ENCODE measurements around the gene RHOT2. TPM values are rescaled to one million over a fixed set of nuclear protein-coding genes. Genes with fewer than 3 reads are reported as not detected.
"Not testable (repeated sequence)": the region's sequence is repeated elsewhere in the genome, so short reads cannot be mapped to it uniquely, and the experiment has no call there.

RHOT2 gene
- total RNA-seq, 1 donor from 2014 or later: 165 TPM

- intact Hi-C loops (cut with micrococcal nuclease): no loop called here
- Mint-ChIP-seq H3K9me3 (no peaks in the 10 kb centered on the region), H3K36me3 (ENCODE audit: low read depth) (peaks cover 5% of the 10 kb centered on the region), H3K27me3 (ENCODE audit: insufficient read depth) (peaks cover 7% of the 10 kb centered on the region), H3K4me1 (ENCODE audit: low read depth) (peaks cover 14% of the 10 kb centered on the region), H3K27ac (no peak overlapping the region), H3K4me3 (no peak overlapping the region)
- no peak for DNase-seq (ENCODE audit: low spot score)
Observed at GRCh38 chr16:687499-687898, 19.6 kb downstream of the RHOT2 start.

- DNase-seq (ENCODE audit: low spot score): no peak
- H3K27ac Mint-ChIP-seq: peak overlapping the region; percentile 66
- peaks cover 10% of the 10 kb centered on the region for H3K4me1 Mint-ChIP-seq (ENCODE audit: low read depth)
- H3K4me3 Mint-ChIP-seq: peak overlapping the region; percentile 82
- intact Hi-C loops (cut with micrococcal nuclease): no loop called here
- peaks cover 9% of the 10 kb centered on the region for H3K27me3 Mint-ChIP-seq (ENCODE audit: insufficient read depth)
- H3K9me3 Mint-ChIP-seq: no peaks in the 10 kb centered on the region
- H3K36me3 Mint-ChIP-seq (ENCODE audit: low read depth): peaks cover 3% of the 10 kb centered on the region
Observed at GRCh38 chr16:689175-689897, 21.4 kb downstream of the RHOT2 start.

- H3K27ac Mint-ChIP-seq: peak overlapping the region; percentile 72
- intact Hi-C loops (cut with micrococcal nuclease): loop anchor here (2.0 kb wide), 1 partner anchor 24 kb away; the partner anchor contains the start of gene METRN
- peak overlapping the region; percentile 82 for H3K4me3 Mint-ChIP-seq
- H3K9me3 Mint-ChIP-seq; H3K27me3 Mint-ChIP-seq (ENCODE audit: insufficient read depth); DNase-seq (ENCODE audit: low spot score); H3K36me3 Mint-ChIP-seq (ENCODE audit: low read depth): not testable (repeated sequence)
- H3K4me1 Mint-ChIP-seq (ENCODE audit: low read depth): peaks cover 17% of the 10 kb centered on the region
Observed at GRCh38 chr16:691242-691641, 23.3 kb downstream of the RHOT2 start.

GRCh38 chr16:692356-693108 is 24.6 kb downstream of the RHOT2 start:
- intact Hi-C loops (cut with micrococcal nuclease): no loop called here
- Mint-ChIP-seq H3K4me3 (peak overlapping the region; percentile 65), H3K4me1 (ENCODE audit: low read depth) (peaks cover 17% of the 10 kb centered on the region), H3K36me3 (ENCODE audit: low read depth) (peaks cover 3% of the 10 kb centered on the region), H3K9me3 (no peaks in the 10 kb centered on the region), H3K27ac (peak overlapping the region; percentile 18), H3K27me3 (ENCODE audit: insufficient read depth) (peaks cover 9% of the 10 kb centered on the region)
- DNase-seq (ENCODE audit: low spot score): no peak

- no peaks in the 10 kb centered on the region for H3K9me3 Mint-ChIP-seq
- peak overlapping the region; percentile 11 for H3K4me3 Mint-ChIP-seq
- intact Hi-C loops (cut with micrococcal nuclease): no loop called here
- DNase-seq (ENCODE audit: low spot score): no peak
- peaks cover 17% of the 10 kb centered on the region for H3K4me1 Mint-ChIP-seq (ENCODE audit: low read depth)
- H3K27me3 Mint-ChIP-seq (ENCODE audit: insufficient read depth): peaks cover 9% of the 10 kb centered on the region
- no peak overlapping the region for H3K27ac Mint-ChIP-seq
- peaks cover 3% of the 10 kb centered on the region for H3K36me3 Mint-ChIP-seq (ENCODE audit: low read depth)
Observed at GRCh38 chr16:693364-693763, 25.4 kb downstream of the RHOT2 start.

GRCh38 chr16:693766-694165 is 25.8 kb downstream of the RHOT2 start:
- Mint-ChIP-seq H3K36me3 (ENCODE audit: low read depth) (peaks cover 3% of the 10 kb centered on the region), H3K27ac (no peak overlapping the region), H3K4me3 (peak overlapping the region; percentile 11), H3K9me3 (no peaks in the 10 kb centered on the region), H3K4me1 (ENCODE audit: low read depth) (peaks cover 17% of the 10 kb centered on the region), H3K27me3 (ENCODE audit: insufficient read depth) (peaks cover 9% of the 10 kb centered on the region)
- DNase-seq (ENCODE audit: low spot score): no peak
- intact Hi-C loops (cut with micrococcal nuclease): no loop called here

DNA sequence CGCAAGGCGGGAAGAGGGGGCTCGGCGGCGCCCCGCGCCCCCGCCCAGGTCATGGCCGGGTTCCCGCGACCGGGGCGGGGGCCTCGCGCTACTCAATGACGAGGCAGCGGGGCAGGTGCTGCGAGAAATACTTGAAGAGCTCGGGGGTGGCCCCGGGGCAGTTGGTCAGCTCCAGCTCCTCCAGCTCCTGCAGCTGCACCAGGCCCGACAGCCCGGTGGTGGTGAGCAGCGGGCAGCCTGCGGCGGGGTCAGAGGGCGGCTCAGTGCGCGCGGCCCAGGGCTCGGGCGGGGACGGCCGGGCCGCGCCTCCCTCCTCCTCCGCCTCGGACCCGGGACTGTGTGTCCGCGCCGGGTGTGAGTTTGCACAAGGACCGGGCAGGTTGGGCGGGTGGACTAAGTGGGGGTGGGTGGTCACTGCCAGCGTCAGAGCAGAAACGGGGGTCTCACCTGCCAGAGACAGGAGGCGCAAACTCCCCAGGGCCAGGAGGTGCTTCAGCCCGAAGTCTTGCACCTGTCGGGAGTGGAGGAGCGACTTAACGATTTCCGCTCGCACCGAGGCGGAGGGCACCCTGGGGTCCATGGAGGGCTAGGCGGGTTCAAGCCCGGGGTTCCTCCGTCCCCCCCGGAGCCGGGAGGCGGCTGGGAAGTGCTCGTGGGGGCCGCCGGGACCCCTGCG is 26.4 kb downstream of the RHOT2 start:
- H3K9me3 Mint-ChIP-seq: no peaks in the 10 kb centered on the region
- H3K27me3 Mint-ChIP-seq (ENCODE audit: insufficient read depth): peaks cover 10% of the 10 kb centered on the region
- H3K36me3 Mint-ChIP-seq (ENCODE audit: low read depth): peaks cover 3% of the 10 kb centered on the region
- H3K4me1 Mint-ChIP-seq (ENCODE audit: low read depth): peaks cover 16% of the 10 kb centered on the region
- DNase-seq (ENCODE audit: low spot score): no peak
- intact Hi-C loops (cut with micrococcal nuclease): no loop called here
- H3K4me3 Mint-ChIP-seq: peak overlapping the region; percentile 54
- H3K27ac Mint-ChIP-seq: no peak overlapping the region

GRCh38 chr16:694863-695354 is 27.0 kb downstream of the RHOT2 start:
- H3K27me3 Mint-ChIP-seq (ENCODE audit: insufficient read depth): peaks cover 11% of the 10 kb centered on the region

GRCh38 chr16:695355-696089 is 27.6 kb downstream of the RHOT2 start:
- intact Hi-C loops (cut with micrococcal nuclease): loop anchor here (5.0 kb wide), 1 partner anchor 42 kb away; no protein-coding TSS in a partner anchor
- Mint-ChIP-seq H3K4me3 (peak overlapping the region; percentile 80), H3K27ac (peak overlapping the region; percentile 74), H3K36me3 (ENCODE audit: low read depth) (peaks cover 1% of the 10 kb centered on the region), H3K9me3 (no peaks in the 10 kb centered on the region), H3K4me1 (ENCODE audit: low read depth) (peaks cover 13% of the 10 kb centered on the region), H3K27me3 (ENCODE audit: insufficient read depth) (peaks cover 13% of the 10 kb centered on the region)
- peak; percentile 66 for DNase-seq (ENCODE audit: low spot score)

More at GRCh38 chr16:694863-695354, 27.0 kb downstream of the RHOT2 start:
- H3K36me3 Mint-ChIP-seq (ENCODE audit: low read depth): peaks cover 3% of the 10 kb centered on the region
- intact Hi-C loops (cut with micrococcal nuclease): loop anchor here (5.0 kb wide), 1 partner anchor 42 kb away; no protein-coding TSS in a partner anchor
- DNase-seq (ENCODE audit: low spot score): no peak
- no peak overlapping the region for H3K27ac Mint-ChIP-seq
- peaks cover 13% of the 10 kb centered on the region for H3K4me1 Mint-ChIP-seq (ENCODE audit: low read depth)
- H3K9me3 Mint-ChIP-seq: no peaks in the 10 kb centered on the region
- H3K4me3 Mint-ChIP-seq: no peak overlapping the region

GRCh38 chr16:698911-699671 is 31.2 kb downstream of the RHOT2 start:
- Mint-ChIP-seq H3K4me1 (ENCODE audit: low read depth) (peaks cover 6% of the 10 kb centered on the region), H3K9me3 (no peaks in the 10 kb centered on the region), H3K27me3 (ENCODE audit: insufficient read depth) (peaks cover 19% of the 10 kb centered on the region), H3K27ac (no peak overlapping the region), H3K4me3 (peak overlapping the region; percentile 19), H3K36me3 (ENCODE audit: low read depth) (no peaks in the 10 kb centered on the region)
- no peak for DNase-seq (ENCODE audit: low spot score)
- intact Hi-C loops (cut with micrococcal nuclease): loop anchor here (5.0 kb wide), 1 partner anchor 38 kb away; no protein-coding TSS in a partner anchor

DNA sequence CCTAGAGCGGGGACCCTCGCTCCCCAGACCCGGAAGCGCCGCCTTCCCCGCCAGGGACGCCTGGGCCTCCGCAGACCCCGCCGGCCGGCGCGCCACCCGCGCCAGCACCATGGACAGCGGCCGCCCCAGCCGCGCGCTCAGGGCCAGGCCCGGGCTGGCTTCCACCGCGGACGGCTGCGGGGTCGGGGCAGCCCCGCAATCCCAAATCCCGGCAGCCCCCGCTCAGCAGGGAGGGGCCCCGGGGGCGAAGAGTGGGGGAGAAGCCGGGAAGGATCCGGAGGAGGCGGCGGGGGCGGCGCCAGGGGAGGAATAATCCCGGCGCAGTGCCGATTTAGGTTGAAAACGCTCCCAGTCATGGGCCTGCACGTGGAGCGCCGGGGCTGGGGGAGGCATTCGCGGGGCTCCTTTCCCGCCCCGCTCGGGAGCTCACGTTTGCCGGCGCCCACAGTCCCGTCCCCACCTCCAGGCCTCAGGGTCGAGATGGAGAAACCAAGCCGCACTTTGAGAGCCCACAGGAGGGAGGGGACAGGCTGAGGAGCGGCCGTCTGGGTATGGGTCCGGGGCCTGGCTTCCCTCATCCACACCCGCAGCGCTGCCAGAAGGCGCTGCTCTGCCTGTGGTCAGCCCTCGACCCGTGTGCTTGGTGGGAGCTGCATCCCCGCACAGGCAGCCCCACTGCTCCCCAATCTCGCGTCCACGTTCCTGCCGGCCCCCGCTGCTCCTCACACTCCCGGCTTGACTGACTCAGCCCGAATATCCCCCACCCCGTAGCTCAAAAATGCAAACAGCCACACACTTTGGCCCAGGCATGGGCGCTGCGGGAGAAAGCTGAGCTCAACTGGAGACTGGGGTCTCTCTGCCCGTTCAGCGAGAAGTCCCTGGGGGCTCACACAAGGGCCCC is 33.0 kb downstream of the RHOT2 start:
- Mint-ChIP-seq H3K27ac (no peak overlapping the region), H3K27me3 (ENCODE audit: insufficient read depth) (peaks cover 21% of the 10 kb centered on the region), H3K9me3 (no peaks in the 10 kb centered on the region), H3K36me3 (ENCODE audit: low read depth) (no peaks in the 10 kb centered on the region), H3K4me3 (no peak overlapping the region), H3K4me1 (ENCODE audit: low read depth) (no peaks in the 10 kb centered on the region)
- intact Hi-C loops (cut with micrococcal nuclease): no loop called here
- DNase-seq (ENCODE audit: low spot score): peak; percentile 50
